Thyroid gland (tissue), 4 donors: ENCODE data around the gene PDZRN3. TPM values are rescaled to one million over a fixed set of nuclear protein-coding genes. Genes with fewer than 3 reads are reported as not detected.
A peak's percentile ranks its signal among the peaks of the same experiment; 100 is the strongest.

Source experiments
- DNase-seq, 2 donors: peaks; one replicate each; pipeline ENCODE4 v3.0.0-alpha.2; 2019
- H3K27ac ChIP-seq, 3 donors: fragments of 200-600 bp; sonication (generic); 1 replicate in 2 of 3; 2 replicates in 1 of 3; pipeline ENCODE4 v1.5.1; 2016 to 2019; ENCODE audit warnings: mild to moderate bottlenecking in 1 of 3, moderate library complexity in 1 of 3
- H3K27me3 ChIP-seq: fragments of 200-600 bp; sonication (generic); one replicate; pipeline ENCODE4 v1.5.1; 2019
- H3K36me3 ChIP-seq, 2 donors: fragments of 200-600 bp; sonication (generic); one replicate each; pipeline ENCODE4 v1.5.1; 2016 to 2019
- H3K4me1 ChIP-seq, 2 donors: fragments of 200-600 bp; sonication (generic); one replicate each; pipeline ENCODE4 v1.5.1; 2017 to 2019
- H3K4me3 ChIP-seq, 3 donors: fragments of 200-600 bp; sonication (generic); replicated peaks in 1 of 3; 1 replicate in 2 of 3; 2 replicates in 1 of 3; pipeline ENCODE4 v1.5.1; 2016; ENCODE audit warnings: mild to moderate bottlenecking in 1 of 3
- H3K9me3 ChIP-seq: fragments of 200-600 bp; sonication (generic); one replicate; pipeline ENCODE4 v1.5.1; 2017
- POLR2A ChIP-seq, 2 donors: fragments of 450-650 bp; IDR thresholded peaks; one replicate each; pipeline ENCODE4 v1.6.1; 2017; ENCODE audit warnings: antibody characterized with exemption in 2 of 2, mild to moderate bottlenecking in 2 of 2, moderate library complexity in 1 of 2
- WGBS, 2 donors: methylation state at CpG; one replicate each; pipeline ENCODE4 v1.1.5; 2017; 5-methylcytosine and 5-hydroxymethylcytosine counted together
- intact Hi-C: fragments of 100-400 bp; cut with DNase I; formaldehyde crosslinking; loops from one replicate; pipeline ENCODE4 v1.15.1; 2023
- total RNA-seq, 4 donors: library from RNA; depleted of rRNA; stranded (reverse); fragments of >200 nt; gene quantifications; one replicate each; pipeline ENCODE4 v1.2.3, GENCODE V29; 2016
- TF ChIP-seq, protein P1 (sequence below), 6 experiments: fragments of 200-600 bp in 3 of 6; fragments of 450-650 bp in 3 of 6; sonication (generic) in 3 of 6; IDR thresholded peaks; one replicate each; pipeline ENCODE4 v1.5.1; 2016 to 2019; ENCODE audit warnings: antibody characterized with exemption in 6 of 6, mild to moderate bottlenecking in 2 of 6, inconsistent platforms in 1 of 6, moderate library complexity in 1 of 6

PDZRN3 gene
- total RNA-seq, 4 donors from 2014 or later = 4.4 to 8.3 (median 6.0) TPM

DNA sequence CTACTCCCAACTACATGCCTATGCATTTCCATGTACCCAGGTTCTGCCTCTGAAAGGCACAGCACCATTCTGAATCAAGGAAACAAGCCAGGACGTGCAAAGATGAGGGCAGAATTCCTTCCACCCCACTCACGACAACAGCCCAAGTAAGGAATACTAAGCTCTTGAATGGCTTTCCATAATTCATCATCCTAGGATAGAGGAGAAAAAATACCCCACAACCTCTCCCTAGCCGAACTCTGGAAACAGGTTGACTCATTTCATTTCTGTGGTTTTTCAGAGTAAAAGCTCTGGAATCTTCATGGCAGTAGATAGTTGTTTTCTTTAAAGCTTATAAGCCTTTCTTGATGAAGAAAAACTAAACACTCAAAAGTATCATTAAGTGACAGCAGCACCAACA lies 77.8 kb downstream of the PDZRN3 start:
- Histone ChIP-seq H3K4me1 (no peaks in the 10 kb centered on the region), H3K36me3 (no peaks in the 10 kb centered on the region), H3K27me3 (no peaks in the 10 kb centered on the region), H3K4me3 (no peak overlapping the region), H3K27ac (no peak overlapping the region), H3K9me3 (no peaks in the 10 kb centered on the region)
- 80 to 86% methylated on average over 3 of the region's 3 CpGs for WGBS, 2 donors
- no peak for TF ChIP-seq POLR2A (IDR thresholded peaks at IDR 0.05)
- TF ChIP-seq, protein P1, sequence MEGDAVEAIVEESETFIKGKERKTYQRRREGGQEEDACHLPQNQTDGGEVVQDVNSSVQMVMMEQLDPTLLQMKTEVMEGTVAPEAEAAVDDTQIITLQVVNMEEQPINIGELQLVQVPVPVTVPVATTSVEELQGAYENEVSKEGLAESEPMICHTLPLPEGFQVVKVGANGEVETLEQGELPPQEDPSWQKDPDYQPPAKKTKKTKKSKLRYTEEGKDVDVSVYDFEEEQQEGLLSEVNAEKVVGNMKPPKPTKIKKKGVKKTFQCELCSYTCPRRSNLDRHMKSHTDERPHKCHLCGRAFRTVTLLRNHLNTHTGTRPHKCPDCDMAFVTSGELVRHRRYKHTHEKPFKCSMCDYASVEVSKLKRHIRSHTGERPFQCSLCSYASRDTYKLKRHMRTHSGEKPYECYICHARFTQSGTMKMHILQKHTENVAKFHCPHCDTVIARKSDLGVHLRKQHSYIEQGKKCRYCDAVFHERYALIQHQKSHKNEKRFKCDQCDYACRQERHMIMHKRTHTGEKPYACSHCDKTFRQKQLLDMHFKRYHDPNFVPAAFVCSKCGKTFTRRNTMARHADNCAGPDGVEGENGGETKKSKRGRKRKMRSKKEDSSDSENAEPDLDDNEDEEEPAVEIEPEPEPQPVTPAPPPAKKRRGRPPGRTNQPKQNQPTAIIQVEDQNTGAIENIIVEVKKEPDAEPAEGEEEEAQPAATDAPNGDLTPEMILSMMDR (IDR thresholded peaks at IDR 0.05) = no peak
- intact Hi-C loops = no loop called here
- DNase-seq = no peak

- 91 to 92% methylated on average over 3 of the region's 3 CpGs for WGBS, 2 donors
These were observed 81.3 kb downstream of the PDZRN3 start for GRCh38 chr3:73543412-73543811.

DNA sequence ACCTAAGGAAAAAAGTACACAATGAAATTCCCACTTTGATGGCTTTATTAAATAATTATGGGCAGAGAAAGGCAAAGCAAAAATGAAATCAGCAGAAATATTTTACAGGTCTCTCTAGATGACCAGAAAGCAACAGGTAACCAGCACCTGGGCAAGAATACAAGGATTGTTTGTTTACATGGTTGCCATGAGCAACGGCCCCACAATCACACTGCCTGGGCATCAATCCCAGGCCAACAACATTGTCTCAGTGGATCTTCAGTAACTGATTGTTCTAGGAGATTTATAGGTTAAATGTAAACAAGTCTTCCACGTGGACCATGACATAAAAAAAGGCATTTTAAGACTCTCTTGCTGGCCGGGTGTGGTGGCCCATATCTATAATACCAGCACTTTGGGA lies 82.6 kb downstream of the PDZRN3 start:
- Histone ChIP-seq H3K4me1 (no peaks in the 10 kb centered on the region), H3K27ac (no peak overlapping the region), H3K9me3 (no peaks in the 10 kb centered on the region), H3K27me3 (no peaks in the 10 kb centered on the region), H3K4me3 (no peak overlapping the region), H3K36me3 (no peaks in the 10 kb centered on the region)
- intact Hi-C loops = no loop called here
- DNase-seq = peak; percentile 4 to 5
- TF ChIP-seq, protein P1 (IDR thresholded peaks at IDR 0.05) = no peak
- no peak for TF ChIP-seq POLR2A (IDR thresholded peaks at IDR 0.05)
- 52 to 55% methylated on average over 3 of the region's 3 CpGs for WGBS, 2 donors

More at GRCh38 chr3:73543412-73543811, 81.3 kb downstream of the PDZRN3 start:
- DNase-seq = no peak
- no peak overlapping the region for H3K4me3 ChIP-seq
- no peaks in the 10 kb centered on the region for H3K36me3 ChIP-seq
- intact Hi-C loops = no loop called here
- H3K27ac ChIP-seq = no peak overlapping the region
- H3K27me3 ChIP-seq = no peaks in the 10 kb centered on the region
- H3K9me3 ChIP-seq = no peaks in the 10 kb centered on the region
- H3K4me1 ChIP-seq = no peaks in the 10 kb centered on the region
- no peak for TF ChIP-seq POLR2A (IDR thresholded peaks at IDR 0.05)
- TF ChIP-seq, protein P1 (IDR thresholded peaks at IDR 0.05) = no peak

GRCh38 chr3:73540969-73541740 lies 83.6 kb downstream of the PDZRN3 start:
- H3K4me1 ChIP-seq = no peaks in the 10 kb centered on the region

GRCh38 chr3:73538486-73538885 lies 86.3 kb downstream of the PDZRN3 start:
- Histone ChIP-seq H3K27me3 (no peaks in the 10 kb centered on the region), H3K27ac (no peak overlapping the region), H3K4me3 (no peak overlapping the region), H3K36me3 (no peaks in the 10 kb centered on the region), H3K9me3 (no peaks in the 10 kb centered on the region), H3K4me1 (no peaks in the 10 kb centered on the region)
- TF ChIP-seq, protein P1 (IDR thresholded peaks at IDR 0.05) = no peak
- no peak for TF ChIP-seq POLR2A (IDR thresholded peaks at IDR 0.05)
- no peak for DNase-seq
- intact Hi-C loops = no loop called here
- 82 to 86% methylated on average over 2 of the region's 2 CpGs for WGBS, 2 donors

More at GRCh38 chr3:73540969-73541740, 83.6 kb downstream of the PDZRN3 start:
- no peaks in the 10 kb centered on the region for H3K27me3 ChIP-seq
- H3K9me3 ChIP-seq = no peaks in the 10 kb centered on the region
- WGBS, 2 donors = 97% methylated on average over 1 of the region's 1 CpG
- H3K36me3 ChIP-seq = no peaks in the 10 kb centered on the region
- DNase-seq = no peak
- intact Hi-C loops = no loop called here
- TF ChIP-seq POLR2A (IDR thresholded peaks at IDR 0.05) = no peak
- TF ChIP-seq, protein P1 (IDR thresholded peaks at IDR 0.05) = no peak
- no peak overlapping the region for H3K27ac ChIP-seq
- H3K4me3 ChIP-seq = no peak overlapping the region
